Endodermal cell (in vitro differentiated cells): ENCODE measurements around the gene SREBF2. TPM values are rescaled to one million over a fixed set of nuclear protein-coding genes. Genes with fewer than 3 reads are reported as not detected.
A peak's percentile ranks its signal among the peaks of the same experiment; 100 is the strongest.
"Not testable (repeated sequence)": the region's sequence is repeated elsewhere in the genome, so short reads cannot be mapped to it uniquely, and the experiment has no call there.

Experiments
- DNase-seq: peaks from one replicate; pipeline ENCODE4 v3.0.0-alpha.2; 2017
- H3K27ac ChIP-seq: 2 replicates; pipeline ENCODE4 v1.5.1; 2013; ENCODE audit warnings: mild to moderate bottlenecking, low read depth, low read length, moderate library complexity
- H3K27me3 ChIP-seq: 2 replicates; pipeline ENCODE4 v1.6.1; 2013; ENCODE audit warnings: mild to moderate bottlenecking, low read length, moderate library complexity; ENCODE audit not compliant: insufficient read depth, control insufficient read depth, poor library complexity, severe bottlenecking
- H3K36me3 ChIP-seq: 2 replicates; pipeline ENCODE4 v1.7.0; 2013; ENCODE audit warnings: mild to moderate bottlenecking, low read length, moderate library complexity; ENCODE audit not compliant: control insufficient read depth, insufficient read depth
- H3K4me1 ChIP-seq: one replicate; pipeline ENCODE4 v1.7.0; 2013; ENCODE audit warnings: low read length; ENCODE audit not compliant: control insufficient read depth, insufficient read depth
- H3K4me3 ChIP-seq: 2 replicates; pipeline ENCODE4 v1.5.1; 2013; ENCODE audit warnings: mild to moderate bottlenecking, low read length, moderate library complexity
- H3K9ac ChIP-seq: 2 replicates; pipeline ENCODE4 v1.6.1; 2013; ENCODE audit warnings: mild to moderate bottlenecking, low read length, moderate library complexity; ENCODE audit not compliant: poor library complexity, severe bottlenecking; ENCODE audit errors: extremely low read depth
- H3K9me3 ChIP-seq: 2 replicates; pipeline ENCODE4 v1.6.1; 2013; ENCODE audit warnings: mild to moderate bottlenecking, low read length, moderate library complexity; ENCODE audit not compliant: control insufficient read depth
- H3K27ac Mint-ChIP-seq: 2 replicates; pipeline ENCODE4 v1.8.0; 2020; ENCODE audit warnings: mixed read lengths
- H3K27me3 Mint-ChIP-seq: 2 replicates; pipeline ENCODE4 v1.8.0; 2021; ENCODE audit warnings: mild to moderate bottlenecking, mixed read lengths; ENCODE audit not compliant: insufficient read depth
- H3K36me3 Mint-ChIP-seq: 2 replicates; pipeline ENCODE4 v1.8.0; 2020; ENCODE audit warnings: low read depth, mixed read lengths
- H3K4me1 Mint-ChIP-seq: 2 replicates; pipeline ENCODE4 v1.8.0; 2020; ENCODE audit warnings: mixed read lengths
- H3K4me3 Mint-ChIP-seq: 2 replicates; pipeline ENCODE4 v1.8.0; 2020; ENCODE audit warnings: mild to moderate bottlenecking, moderate library complexity, mixed read lengths
- H3K9me3 Mint-ChIP-seq: 2 replicates; pipeline ENCODE4 v1.8.0; 2020; ENCODE audit warnings: mild to moderate bottlenecking, mixed read lengths
- CTCF ChIP-seq: fragments of 200-600 bp; sonication (generic); conservative IDR thresholded peaks from 2 replicates; pipeline ENCODE4 v1.5.0; 2021; ENCODE audit warnings: antibody characterized with exemption, mild to moderate bottlenecking
- WGBS, 2 experiments: methylation state at CpG; one replicate each; pipeline versions ENCODE4 v1.1.5 to v1.1.7; 2013; ENCODE audit warnings: missing lambda C conversion rate in 2 of 2, mixed read lengths in 1 of 2; ENCODE audit not compliant: insufficient coverage in 1 of 2, insufficient read length in 1 of 2; 5-methylcytosine and 5-hydroxymethylcytosine counted together
- total RNA-seq, 2 donors: library from RNA; stranded (reverse); fragmentation: NEBNext Ultra II Directional in 1 of 2; extraction: Animal tissue kit (Norgen Biotek cat#: 25700) in 1 of 2; gene quantifications; 2 replicates in 1 of 2; 3 replicates in 1 of 2; pipeline ENCODE4 v1.2.1, GENCODE V29; 2021

Gene SREBF2
- total RNA-seq, 2 donors from 2014 or later = 125 to 135 TPM

GRCh38 chr22:41863472-41863871, 30.6 kb downstream of the SREBF2 start:
- H3K9ac ChIP-seq = no peak overlapping the region
- WGBS, 2 experiments = 100% methylated on average over 2 of the region's 2 CpGs
- no peak for TF ChIP-seq CTCF
- DNase-seq = no peak
- peaks cover 26% of the 10 kb centered on the region for H3K36me3 ChIP-seq
- no peaks in the 10 kb centered on the region for H3K27me3 ChIP-seq
- H3K36me3 Mint-ChIP-seq = peaks cover 24% of the 10 kb centered on the region
- no peak overlapping the region for H3K27ac ChIP-seq
- peaks cover 4% of the 10 kb centered on the region for H3K4me1 ChIP-seq
- H3K27ac Mint-ChIP-seq = peak overlapping the region; percentile 71
- no peak overlapping the region for H3K4me3 ChIP-seq
- peaks cover 8% of the 10 kb centered on the region for H3K4me1 Mint-ChIP-seq
- H3K9me3 Mint-ChIP-seq = no peaks in the 10 kb centered on the region
- no peaks in the 10 kb centered on the region for H3K9me3 ChIP-seq
- no peak overlapping the region for H3K4me3 Mint-ChIP-seq
- no peaks in the 10 kb centered on the region for H3K27me3 Mint-ChIP-seq

GRCh38 chr22:41868556-41868955, 35.7 kb downstream of the SREBF2 start:
- Histone ChIP-seq H3K4me1 (no peaks in the 10 kb centered on the region), H3K9me3 (no peaks in the 10 kb centered on the region), H3K27me3 (no peaks in the 10 kb centered on the region), H3K27ac (no peak overlapping the region), H3K36me3 (peaks cover 42% of the 10 kb centered on the region), H3K4me3 (no peak overlapping the region), H3K9ac (no peak overlapping the region)
- DNase-seq = no peak
- no peak for TF ChIP-seq CTCF
- WGBS, 2 experiments = 98 to 100% methylated on average over 3 to 10 of the region's 10 CpGs
- H3K27ac Mint-ChIP-seq = no peak overlapping the region
- no peaks in the 10 kb centered on the region for H3K27me3 Mint-ChIP-seq
- H3K4me3 Mint-ChIP-seq = no peak overlapping the region
- peaks cover 59% of the 10 kb centered on the region for H3K36me3 Mint-ChIP-seq
- peaks cover under 1% of the 10 kb centered on the region for H3K4me1 Mint-ChIP-seq
- no peaks in the 10 kb centered on the region for H3K9me3 Mint-ChIP-seq

- H3K4me3 ChIP-seq, H3K4me1 ChIP-seq, H3K27ac Mint-ChIP-seq, H3K4me1 Mint-ChIP-seq, H3K9me3 ChIP-seq, H3K27ac ChIP-seq, H3K9ac ChIP-seq, DNase-seq, H3K9me3 Mint-ChIP-seq, H3K27me3 Mint-ChIP-seq, H3K27me3 ChIP-seq, H3K4me3 Mint-ChIP-seq: not testable (repeated sequence)
- H3K36me3 ChIP-seq = peaks cover 55% of the 10 kb centered on the region
- H3K36me3 Mint-ChIP-seq = peaks cover 64% of the 10 kb centered on the region
- 88 to 100% methylated on average over 1 of the region's 1 CpG for WGBS, 2 experiments
Observed at GRCh38 chr22:41870081-41870480, 37.2 kb downstream of the SREBF2 start.

GRCh38 chr22:41870786-41871185, 37.9 kb downstream of the SREBF2 start:
- Mint-ChIP-seq H3K4me3 (no peak overlapping the region), H3K9me3 (no peaks in the 10 kb centered on the region), H3K36me3 (peaks cover 71% of the 10 kb centered on the region), H3K4me1 (peaks cover 6% of the 10 kb centered on the region), H3K27ac (no peak overlapping the region), H3K27me3 (no peaks in the 10 kb centered on the region)
- no peak overlapping the region for H3K9ac ChIP-seq
- H3K27me3 ChIP-seq = no peaks in the 10 kb centered on the region
- no peak for DNase-seq
- no peaks in the 10 kb centered on the region for H3K9me3 ChIP-seq
- H3K4me3 ChIP-seq = no peak overlapping the region
- peaks cover 6% of the 10 kb centered on the region for H3K4me1 ChIP-seq
- TF ChIP-seq CTCF = no peak
- no peak overlapping the region for H3K27ac ChIP-seq
- WGBS, 2 experiments = 94% methylated on average over 4 of the region's 4 CpGs; no CpG with 5 or more reads in 1 of the 2 experiments
- H3K36me3 ChIP-seq = peaks cover 62% of the 10 kb centered on the region
